Keratinocyte (primary cell): ENCODE results near the gene ENTREP1. TPM values are rescaled to one million over a fixed set of nuclear protein-coding genes. Genes with fewer than 3 reads are reported as not detected.
A peak's percentile ranks its signal among the peaks of the same experiment; 100 is the strongest.

ENCODE experiments used
- DNase-seq: peaks from one replicate; pipeline ENCODE4 v3.0.0-alpha.2; 2011; ENCODE audit warnings: low read depth, missing footprints, low spot score
- FAIRE-seq: peaks from 2 replicates; lab custom pipeline; 2011; peaks lifted over from hg19 to GRCh38; lab: Jason Lieb, UNC
- H2AFZ ChIP-seq: 2 replicates; pipeline ENCODE4 v1.6.0; 2012; ENCODE audit warnings: low read length, control low read depth, inconsistent platforms; ENCODE audit not compliant: control insufficient read depth
- H3K27ac ChIP-seq: 2 replicates; pipeline ENCODE4 v1.5.1; 2011; ENCODE audit warnings: low read length; ENCODE audit not compliant: control insufficient read depth, insufficient read depth
- H3K27me3 ChIP-seq: 3 replicates; pipeline ENCODE4 v1.6.0; 2011; ENCODE audit warnings: low read length; ENCODE audit not compliant: control insufficient read depth, insufficient read depth; ENCODE audit errors: extremely low read depth
- H3K36me3 ChIP-seq, 2 experiments: 2 replicates in 1 of 2; 3 replicates in 1 of 2; pipeline ENCODE4 v1.5.1; 2011; ENCODE audit warnings: low read length in 2 of 2, mild to moderate bottlenecking in 1 of 2; ENCODE audit not compliant: control insufficient read depth in 2 of 2, insufficient read depth in 2 of 2; ENCODE audit errors: extremely low read depth in 1 of 2
- H3K4me1 ChIP-seq: 3 replicates; pipeline ENCODE4 v1.5.1; 2011; ENCODE audit warnings: low read length; ENCODE audit not compliant: control insufficient read depth, insufficient read depth; ENCODE audit errors: extremely low read depth
- H3K4me2 ChIP-seq: 3 replicates; pipeline ENCODE4 v1.6.0; 2011; ENCODE audit warnings: low read depth, low read length; ENCODE audit not compliant: control insufficient read depth, insufficient read depth; ENCODE audit errors: extremely low read depth
- H3K4me3 ChIP-seq, 3 experiments: fragments of 200-600 bp in 1 of 3; sonication (generic) in 1 of 3; 2 replicates in 2 of 3; 3 replicates in 1 of 3; pipeline ENCODE4 v1.5.1; 2011 to 2016; ENCODE audit warnings: low read length in 3 of 3, mild to moderate bottlenecking in 3 of 3, control low read depth in 2 of 3, inconsistent platforms in 1 of 3, low read depth in 1 of 3, mixed read lengths in 1 of 3, mixed run types in 1 of 3, moderate library complexity in 1 of 3; ENCODE audit not compliant: control insufficient read depth in 2 of 3, insufficient read depth in 2 of 3; ENCODE audit errors: extremely low read depth in 1 of 3
- H3K79me2 ChIP-seq: 2 replicates; pipeline ENCODE4 v1.6.0; 2012; ENCODE audit warnings: low read length; ENCODE audit not compliant: control insufficient read depth, insufficient read depth
- H3K9ac ChIP-seq: 3 replicates; pipeline ENCODE4 v1.6.0; 2011; ENCODE audit warnings: low read length; ENCODE audit not compliant: control insufficient read depth, insufficient read depth; ENCODE audit errors: extremely low read depth
- H3K9me1 ChIP-seq: 3 replicates; pipeline ENCODE4 v1.6.0; 2011; ENCODE audit warnings: low read length; ENCODE audit not compliant: control insufficient read depth, insufficient read depth; ENCODE audit errors: extremely low read depth
- H3K9me3 ChIP-seq: 2 replicates; pipeline ENCODE4 v1.5.1; 2012; ENCODE audit warnings: low read depth, low read length; ENCODE audit not compliant: control insufficient read depth
- H4K20me1 ChIP-seq: 3 replicates; pipeline ENCODE4 v1.6.0; 2011; ENCODE audit warnings: low read length; ENCODE audit not compliant: control insufficient read depth, insufficient read depth; ENCODE audit errors: extremely low read depth
- EZH2 ChIP-seq: IDR thresholded peaks from one replicate; pipeline ENCODE4 v1.6.1; 2012; ENCODE audit warnings: inconsistent platforms, mild to moderate bottlenecking, low read length, moderate library complexity
- dilution Hi-C: fragments of 300-500 bp; cut with MboI; formaldehyde crosslinking; loops from one replicate; pipeline ENCODE4 v1.7.0; 2020; ENCODE audit warnings: low sequenced_read_pairs; ENCODE audit not compliant: extremely low pct_ligation_motif_present
- polyA plus RNA-seq, 5 experiments: library from polyadenylated mRNA; depleted of rRNA in 3 of 5; stranded (reverse) in 3 of 5; stranded (forward) in 1 of 5; unstranded in 1 of 5; fragments of >200 nt; gene quantifications; 1 replicate in 1 of 5; 2 replicates in 3 of 5; 3 replicates in 1 of 5; pipeline versions ENCODE4 v1.2.1 to v1.2.3, GENCODE V29; 2011 to 2012; ENCODE audit warnings: missing spikeins in 2 of 5, low read depth in 1 of 5, low replicate concordance in 1 of 5
- TF ChIP-seq, protein P1 (sequence below), 3 experiments: IDR thresholded peaks in 1 of 3; conservative IDR thresholded peaks in 1 of 3; optimal IDR thresholded peaks in 1 of 3; 2 replicates in 2 of 3; 3 replicates in 1 of 3; pipeline versions ENCODE3 to v1.5.1; 2011; ENCODE audit warnings: low read length in 3 of 3, mild to moderate bottlenecking in 3 of 3, moderate library complexity in 2 of 3, control low read depth in 1 of 3, inconsistent platforms in 1 of 3; ENCODE audit not compliant: insufficient read depth in 2 of 3; ENCODE audit errors: extremely low read depth in 1 of 3

ENTREP1 gene
- polyA plus RNA-seq, 1 donor (not counting 4 experiments of a cell fraction or from before 2014, with no cell fraction given), result 0.52 TPM

DNA sequence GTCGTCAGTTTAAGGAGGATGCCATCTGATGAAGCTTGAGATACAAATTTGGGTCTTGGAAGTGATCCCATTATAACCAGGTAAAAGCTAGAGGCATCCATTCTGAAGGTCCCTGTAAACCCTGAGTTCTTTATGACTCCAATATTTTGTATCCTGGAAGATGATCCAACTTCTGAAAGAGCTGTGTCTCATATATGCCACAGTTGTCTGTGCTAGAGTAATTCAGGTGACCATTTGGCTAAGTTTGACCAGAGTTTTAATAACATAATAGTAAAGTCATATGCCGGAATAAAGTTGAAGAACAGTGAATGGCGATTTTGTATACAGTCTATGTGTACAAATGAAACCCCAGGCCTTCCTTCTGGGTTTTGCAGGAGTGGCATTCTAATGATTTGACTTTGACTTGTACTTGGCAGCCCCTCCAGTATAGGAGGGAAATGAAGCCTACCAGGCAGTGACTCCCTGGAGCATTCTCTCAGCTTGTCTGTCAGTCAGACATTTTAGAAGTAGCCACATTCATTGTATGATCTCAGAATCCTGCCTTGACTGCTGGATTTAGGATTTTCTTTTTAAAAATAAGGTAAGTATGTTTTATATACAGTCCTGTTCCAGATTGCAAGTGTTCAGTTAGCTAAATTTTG lies 39.6 kb downstream of the ENTREP1 start:
- H3K27me3 ChIP-seq, result no peaks in the 10 kb centered on the region
- FAIRE-seq (no peak), DNase-seq (no peak)
- no peaks in the 10 kb centered on the region for H3K4me1 ChIP-seq
- H3K36me3 ChIP-seq, result no peaks in the 10 kb centered on the region
- no peak overlapping the region for H3K27ac ChIP-seq
- no peaks in the 10 kb centered on the region for H3K9me3 ChIP-seq
- no peak for TF ChIP-seq EZH2
- TF ChIP-seq, protein P1, sequence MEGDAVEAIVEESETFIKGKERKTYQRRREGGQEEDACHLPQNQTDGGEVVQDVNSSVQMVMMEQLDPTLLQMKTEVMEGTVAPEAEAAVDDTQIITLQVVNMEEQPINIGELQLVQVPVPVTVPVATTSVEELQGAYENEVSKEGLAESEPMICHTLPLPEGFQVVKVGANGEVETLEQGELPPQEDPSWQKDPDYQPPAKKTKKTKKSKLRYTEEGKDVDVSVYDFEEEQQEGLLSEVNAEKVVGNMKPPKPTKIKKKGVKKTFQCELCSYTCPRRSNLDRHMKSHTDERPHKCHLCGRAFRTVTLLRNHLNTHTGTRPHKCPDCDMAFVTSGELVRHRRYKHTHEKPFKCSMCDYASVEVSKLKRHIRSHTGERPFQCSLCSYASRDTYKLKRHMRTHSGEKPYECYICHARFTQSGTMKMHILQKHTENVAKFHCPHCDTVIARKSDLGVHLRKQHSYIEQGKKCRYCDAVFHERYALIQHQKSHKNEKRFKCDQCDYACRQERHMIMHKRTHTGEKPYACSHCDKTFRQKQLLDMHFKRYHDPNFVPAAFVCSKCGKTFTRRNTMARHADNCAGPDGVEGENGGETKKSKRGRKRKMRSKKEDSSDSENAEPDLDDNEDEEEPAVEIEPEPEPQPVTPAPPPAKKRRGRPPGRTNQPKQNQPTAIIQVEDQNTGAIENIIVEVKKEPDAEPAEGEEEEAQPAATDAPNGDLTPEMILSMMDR (optimal IDR thresholded peaks at IDR 0.05 in 1 of 3, IDR thresholded peaks at IDR 0.05 in 1 of 3, conservative IDR thresholded peaks at IDR 0.05 in 1 of 3; ENCODE audit: extremely low read depth in 1 of 3, insufficient read depth in 2 of 3, low read length in 3 of 3), result no peak
- H3K4me3 ChIP-seq, result no peak overlapping the region
- H2AFZ ChIP-seq, result no peak overlapping the region
- H3K79me2 ChIP-seq, result no peaks in the 10 kb centered on the region
- H3K9me1 ChIP-seq, result no peaks in the 10 kb centered on the region
- H4K20me1 ChIP-seq, result no peaks in the 10 kb centered on the region
- no peak overlapping the region for H3K4me2 ChIP-seq
- dilution Hi-C loops, result no loop called here
- H3K9ac ChIP-seq, result no peak overlapping the region

DNA sequence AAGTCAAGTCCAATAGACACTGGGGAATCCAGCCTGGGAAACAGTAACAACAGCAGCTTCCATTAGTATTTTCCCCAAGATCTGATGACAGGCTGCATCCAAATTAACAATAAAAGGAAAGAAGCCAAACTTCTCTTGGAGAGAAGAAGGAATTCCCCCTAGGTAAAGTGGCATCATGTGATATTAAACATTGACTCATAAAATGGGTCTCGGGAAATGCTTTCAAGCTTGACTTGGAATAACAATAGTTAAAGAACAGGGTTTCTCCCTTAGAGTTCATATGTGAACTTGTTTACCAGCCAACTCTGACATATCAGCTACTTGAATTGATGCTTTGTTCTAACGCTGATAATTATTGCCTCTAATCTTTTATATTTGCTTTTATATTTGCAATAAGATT lies 45.4 kb downstream of the ENTREP1 start:
- peak; percentile 63 for FAIRE-seq
- DNase-seq, result no peak

More for the DNA sequence above, 45.4 kb downstream of the ENTREP1 start:
- TF ChIP-seq, protein P1 (optimal IDR thresholded peaks at IDR 0.05 in 1 of 3, IDR thresholded peaks at IDR 0.05 in 1 of 3, conservative IDR thresholded peaks at IDR 0.05 in 1 of 3; ENCODE audit: extremely low read depth in 1 of 3, insufficient read depth in 2 of 3, low read length in 3 of 3), result no peak
- no peak for TF ChIP-seq EZH2
- no peaks in the 10 kb centered on the region for H3K27me3 ChIP-seq
- no peak overlapping the region for H3K9ac ChIP-seq
- H3K9me1 ChIP-seq, result no peaks in the 10 kb centered on the region
- dilution Hi-C loops, result no loop called here
- no peak overlapping the region for H2AFZ ChIP-seq
- no peaks in the 10 kb centered on the region for H4K20me1 ChIP-seq
- H3K4me1 ChIP-seq, result peaks cover 5% of the 10 kb centered on the region
- H3K4me2 ChIP-seq, result no peak overlapping the region
- H3K36me3 ChIP-seq, result no peaks in the 10 kb centered on the region
- no peak overlapping the region for H3K27ac ChIP-seq
- no peak overlapping the region for H3K4me3 ChIP-seq
- no peaks in the 10 kb centered on the region for H3K79me2 ChIP-seq
- H3K9me3 ChIP-seq, result no peaks in the 10 kb centered on the region
